Left lobe of liver (tissue), 2 donors: ENCODE data around the gene NRXN3. TPM values are rescaled to one million over a fixed set of nuclear protein-coding genes. Genes with fewer than 3 reads are reported as not detected.

Experiments used
- ATAC-seq: fragments of 200-7000 bp; cut with Tn5 transposase; one replicate; pipeline ENCODE4 v1.9.1; 2020; ENCODE audit warnings: mild to moderate bottlenecking, moderate library complexity
- DNase-seq: peaks from one replicate; pipeline ENCODE4 v3.0.0-alpha.2; 2020; ENCODE audit warnings: low spot score
- total RNA-seq: library from RNA; stranded (reverse); gene quantifications from one replicate; pipeline ENCODE4 v1.2.1, GENCODE V29; 2021
- donor health status: DM: no; HTN: no; CAD: no; lungs with moderate emphysema.
- donor health status: DM: no; HTN: yes; CAD: no.

Gene NRXN3
- total RNA-seq, 1 donor from 2014 or later, result 0.20 TPM

- ATAC-seq, result no peak
- DNase-seq, result no peak
These were observed 1005.5 kb downstream of the NRXN3 start for GRCh38 chr14:79175671-79176070.

GRCh38 chr14:79177106-79177505, 1006.9 kb downstream of the NRXN3 start:
- no peak for ATAC-seq
- no peak for DNase-seq

- DNase-seq (no peak), ATAC-seq (no peak)
These were observed 1008.5 kb downstream of the NRXN3 start for GRCh38 chr14:79178719-79179118.

- DNase-seq (no peak), ATAC-seq (no peak)
These were observed 1009.8 kb downstream of the NRXN3 start for GRCh38 chr14:79179985-79180384.

- DNase-seq, result no peak
- ATAC-seq, result no peak
These were observed 1010.5 kb downstream of the NRXN3 start for GRCh38 chr14:79180656-79181055.

GRCh38 chr14:79186523-79186922, 1016.4 kb downstream of the NRXN3 start:
- no peak for DNase-seq
- no peak for ATAC-seq

GRCh38 chr14:79193689-79194477, 1023.7 kb downstream of the NRXN3 start:
- ATAC-seq, result no peak

GRCh38 chr14:79196216-79196615, 1026.0 kb downstream of the NRXN3 start:
- DNase-seq (no peak), ATAC-seq (no peak)

More at GRCh38 chr14:79193689-79194477, 1023.7 kb downstream of the NRXN3 start:
- DNase-seq, result no peak

GRCh38 chr14:79197516-79197915, 1027.3 kb downstream of the NRXN3 start:
- DNase-seq (no peak), ATAC-seq (no peak)

GRCh38 chr14:79199217-79199616, 1029.0 kb downstream of the NRXN3 start:
- no peak for DNase-seq
- no peak for ATAC-seq

- ATAC-seq (no peak), DNase-seq (no peak)
These were observed 1031.5 kb downstream of the NRXN3 start for GRCh38 chr14:79201564-79202207.

GRCh38 chr14:79204591-79204990, 1034.4 kb downstream of the NRXN3 start:
- DNase-seq (no peak), ATAC-seq (no peak)

GRCh38 chr14:79209418-79209817, 1039.2 kb downstream of the NRXN3 start:
- ATAC-seq (no peak), DNase-seq (no peak)

GRCh38 chr14:79225815-79226214, 1055.6 kb downstream of the NRXN3 start:
- DNase-seq (no peak), ATAC-seq (no peak)

- DNase-seq (no peak), ATAC-seq (no peak)
These were observed 1059.3 kb downstream of the NRXN3 start for GRCh38 chr14:79229383-79229909.

- no peak for ATAC-seq
- DNase-seq, result no peak
These were observed 1072.5 kb downstream of the NRXN3 start for GRCh38 chr14:79242666-79243065.

- DNase-seq (no peak), ATAC-seq (no peak)
These were observed 1076.0 kb downstream of the NRXN3 start for GRCh38 chr14:79246173-79246572.

- no peak for ATAC-seq
- no peak for DNase-seq
These were observed 1078.0 kb downstream of the NRXN3 start for GRCh38 chr14:79248126-79248525.

GRCh38 chr14:79248771-79249170, 1078.6 kb downstream of the NRXN3 start:
- DNase-seq (no peak), ATAC-seq (no peak)

- ATAC-seq (no peak), DNase-seq (no peak)
These were observed 1081.1 kb downstream of the NRXN3 start for GRCh38 chr14:79251278-79251677.

GRCh38 chr14:79253576-79253975, 1083.4 kb downstream of the NRXN3 start:
- DNase-seq (no peak), ATAC-seq (no peak)

GRCh38 chr14:79254069-79254775, 1084.0 kb downstream of the NRXN3 start:
- no peak for ATAC-seq
- DNase-seq, result no peak
